GM19193 (cell line): ENCODE data around the gene KCNK4.

Source experiments
- POLR2A ChIP-seq: IDR thresholded peaks from 4 replicates; pipeline ENCODE4 v1.6.1; 2011; ENCODE audit not compliant: insufficient read depth, insufficient read length; ENCODE audit errors: extremely low read depth

KCNK4 gene

DNA sequence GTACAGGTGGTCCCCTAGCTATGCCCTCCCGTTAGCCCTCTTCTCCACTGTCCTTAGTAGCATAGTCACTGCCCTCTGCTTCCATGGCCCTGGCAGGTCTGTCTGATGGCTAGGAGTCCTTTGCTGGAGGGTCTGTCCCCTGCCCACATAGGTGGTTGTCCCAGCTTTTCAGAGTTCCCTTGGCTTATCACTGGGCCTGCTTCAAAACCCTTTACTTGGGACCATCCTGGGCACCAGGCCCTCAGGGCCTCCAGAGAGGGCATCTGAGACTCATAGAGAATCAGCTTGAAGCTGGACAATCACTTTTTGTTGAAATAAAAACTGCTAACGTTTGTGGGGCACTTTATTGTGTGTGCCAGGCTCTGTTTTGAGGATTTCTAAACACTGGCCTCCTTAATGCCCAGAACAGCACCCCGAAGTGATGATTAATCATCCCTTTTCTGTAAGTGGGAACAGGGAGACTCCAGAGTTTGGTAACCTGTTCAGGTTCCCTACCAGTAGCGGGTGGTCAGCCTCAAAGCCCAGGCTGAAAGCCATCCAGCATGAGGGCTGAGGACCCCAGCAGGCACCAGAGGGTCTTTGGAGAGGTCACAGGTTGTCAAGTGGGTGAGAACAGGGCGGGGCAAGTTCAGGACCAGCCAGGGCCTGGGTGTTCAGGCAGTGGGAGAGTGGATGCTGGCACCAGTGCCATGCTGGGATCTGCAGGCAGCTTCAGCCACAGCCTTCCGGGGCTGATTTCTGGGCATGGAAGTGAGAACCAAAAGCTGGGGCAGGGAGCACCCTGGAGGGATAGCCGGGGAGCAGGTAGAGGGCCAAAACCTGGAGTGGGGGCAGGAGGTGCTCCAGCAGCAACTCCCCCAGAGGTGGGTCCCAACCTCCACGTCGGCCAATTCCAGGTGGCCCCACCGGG, 495 bp upstream of the KCNK4 start:
- TF ChIP-seq POLR2A, result no peak

DNA sequence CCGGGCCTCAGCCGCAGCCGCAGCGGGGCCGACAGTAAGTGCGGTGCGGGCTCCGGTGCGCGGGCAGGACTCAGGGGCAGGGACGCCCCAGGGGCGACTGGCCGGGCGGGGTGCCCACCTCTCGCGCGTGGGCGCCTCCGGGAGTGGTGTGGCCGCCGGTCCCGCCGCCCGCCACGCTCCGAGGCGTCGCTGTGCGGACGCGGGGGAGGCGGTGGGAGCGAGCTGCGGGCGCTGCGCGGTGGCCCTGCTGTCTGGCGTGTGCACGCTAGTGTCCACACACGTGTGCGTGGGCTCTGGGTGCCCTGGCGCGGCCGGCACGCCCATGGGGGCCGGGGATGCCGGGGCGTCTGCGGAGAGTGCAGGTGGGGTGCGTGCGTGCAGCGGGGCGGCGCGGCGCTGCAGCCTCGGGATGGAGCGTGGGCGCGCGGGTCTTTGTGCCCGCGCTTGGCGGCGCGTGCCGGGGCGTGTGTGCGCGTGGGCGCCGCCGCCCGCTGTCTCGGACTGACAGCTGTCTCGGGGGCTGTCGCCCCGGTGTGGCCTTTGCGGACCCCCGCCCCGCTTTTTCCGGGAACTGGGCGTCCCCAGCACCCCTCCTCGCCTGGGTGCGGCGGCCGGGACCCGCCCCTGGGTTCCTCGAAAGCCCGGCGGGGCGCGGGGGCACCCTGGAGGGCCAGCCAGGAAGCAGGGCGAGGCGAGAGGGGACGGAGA, 804 bp downstream of the KCNK4 start:
- no peak for TF ChIP-seq POLR2A

DNA sequence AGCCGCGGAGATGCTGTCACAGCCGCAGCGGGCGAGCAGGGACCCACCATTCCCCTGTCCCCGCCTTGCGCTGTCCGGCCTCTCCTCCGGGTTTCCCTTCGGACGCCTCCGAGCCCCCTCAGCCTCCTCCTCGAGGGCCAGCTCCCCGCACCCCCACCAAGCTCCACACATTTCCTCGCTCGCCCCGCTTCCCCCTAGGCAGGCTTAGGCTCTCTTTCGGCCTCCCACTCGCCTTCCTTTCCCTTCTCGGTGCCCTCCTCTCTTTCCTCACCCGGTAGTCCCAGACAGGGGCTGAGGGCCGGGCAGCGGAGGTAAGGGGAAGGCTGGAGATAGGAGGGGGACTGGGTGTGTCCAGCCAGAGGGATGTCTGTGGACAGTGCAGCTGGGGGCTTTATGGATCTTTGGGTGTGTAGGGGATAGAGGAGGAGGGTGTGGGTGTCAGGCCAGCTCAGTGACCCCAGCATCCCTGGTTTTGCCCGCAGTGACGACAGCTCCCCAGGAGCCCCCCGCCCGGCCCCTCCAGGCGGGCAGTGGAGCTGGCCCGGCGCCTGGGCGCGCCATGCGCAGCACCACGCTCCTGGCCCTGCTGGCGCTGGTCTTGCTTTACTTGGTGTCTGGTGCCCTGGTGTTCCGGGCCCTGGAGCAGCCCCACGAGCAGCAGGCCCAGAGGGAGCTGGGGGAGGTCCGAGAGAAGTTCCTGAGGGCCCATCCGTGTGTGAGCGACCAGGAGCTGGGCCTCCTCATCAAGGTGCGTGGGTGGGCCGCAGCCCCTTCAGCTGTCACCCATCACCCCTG, 1.6 kb downstream of the KCNK4 start:
- TF ChIP-seq POLR2A, result no peak

DNA sequence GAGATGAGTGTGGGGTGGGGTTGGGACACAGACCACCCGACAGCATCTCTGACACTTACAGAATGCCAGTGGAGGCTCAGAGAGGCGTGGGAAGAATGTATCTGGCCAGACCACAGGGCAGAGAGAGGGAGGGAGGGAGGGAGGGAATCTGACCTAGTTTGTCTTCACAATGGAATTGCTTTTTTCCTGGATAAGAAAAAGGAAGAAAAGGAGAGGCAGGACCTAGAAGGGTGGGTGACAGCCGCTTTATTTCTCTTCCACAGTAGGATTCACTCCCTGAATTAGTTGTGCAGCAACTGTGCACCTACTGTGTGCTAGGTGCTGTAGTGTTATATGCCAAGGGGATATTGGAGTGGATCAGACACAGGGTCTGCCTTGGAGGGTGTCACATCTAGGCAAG, 3.7 kb downstream of the KCNK4 start:
- no peak for TF ChIP-seq POLR2A

DNA sequence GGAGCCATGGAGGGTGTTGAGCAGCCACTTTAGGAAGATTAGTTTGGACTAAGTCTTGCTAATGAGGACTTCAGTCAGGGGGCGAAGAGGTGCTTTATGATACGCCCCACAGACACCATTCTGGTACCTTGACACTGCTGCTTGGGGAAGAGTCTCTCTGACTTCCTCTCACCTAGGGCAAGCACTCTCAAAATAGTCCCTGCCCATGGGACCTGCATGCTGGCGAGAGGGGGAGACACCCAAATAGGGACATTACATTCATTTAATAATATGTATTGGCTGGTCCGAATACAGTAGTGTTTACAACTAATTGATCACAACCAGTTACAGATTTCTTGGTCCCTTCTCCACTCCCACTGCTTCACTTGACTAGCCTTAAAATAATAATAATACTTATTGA, 4.7 kb downstream of the KCNK4 start:
- no peak for TF ChIP-seq POLR2A

DNA sequence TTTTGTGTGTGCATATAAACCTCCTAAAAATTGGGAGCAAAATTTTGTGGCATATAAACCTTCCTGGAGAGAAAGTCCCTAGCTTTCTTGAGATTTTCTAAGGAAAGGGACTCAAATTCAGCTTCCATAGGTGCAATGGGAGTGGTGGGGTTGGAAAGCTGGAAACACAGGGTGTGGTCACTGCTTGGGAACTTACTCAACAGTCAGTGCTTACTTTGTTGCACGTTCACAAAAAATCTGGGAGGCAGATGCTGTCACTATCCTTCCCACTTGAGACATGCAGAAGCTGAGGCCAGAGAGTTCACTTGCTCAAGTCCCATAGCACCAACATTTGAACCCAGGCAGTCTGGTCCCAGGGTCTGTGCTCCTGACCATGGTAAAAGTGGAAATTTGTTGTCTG, 5.1 kb downstream of the KCNK4 start:
- no peak for TF ChIP-seq POLR2A

DNA sequence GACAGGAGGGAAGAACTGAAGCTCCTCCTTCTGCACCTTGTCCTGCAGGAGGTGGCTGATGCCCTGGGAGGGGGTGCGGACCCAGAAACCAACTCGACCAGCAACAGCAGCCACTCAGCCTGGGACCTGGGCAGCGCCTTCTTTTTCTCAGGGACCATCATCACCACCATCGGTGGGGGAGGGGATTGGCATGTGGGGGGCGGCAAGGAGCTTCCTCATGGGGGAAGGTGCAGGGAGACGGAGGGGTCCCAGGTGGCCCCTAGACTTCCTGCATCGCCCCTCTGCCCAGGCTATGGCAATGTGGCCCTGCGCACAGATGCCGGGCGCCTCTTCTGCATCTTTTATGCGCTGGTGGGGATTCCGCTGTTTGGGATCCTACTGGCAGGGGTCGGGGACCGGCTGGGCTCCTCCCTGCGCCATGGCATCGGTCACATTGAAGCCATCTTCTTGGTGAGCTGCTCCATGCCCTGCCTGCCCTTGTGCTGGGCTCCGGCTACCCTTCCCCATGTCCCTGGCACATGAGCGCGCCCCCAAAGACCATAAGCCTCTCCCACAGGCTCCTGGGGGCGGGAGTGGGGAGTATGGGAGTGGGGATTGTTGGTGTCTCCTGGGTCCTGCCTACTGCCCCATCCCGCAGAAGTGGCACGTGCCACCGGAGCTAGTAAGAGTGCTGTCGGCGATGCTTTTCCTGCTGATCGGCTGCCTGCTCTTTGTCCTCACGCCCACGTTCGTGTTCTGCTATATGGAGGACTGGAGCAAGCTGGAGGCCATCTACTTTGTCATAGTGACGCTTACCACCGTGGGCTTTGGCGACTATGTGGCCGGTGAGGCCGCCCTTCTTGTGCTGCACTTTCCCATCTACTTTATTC, 6.0 kb downstream of the KCNK4 start:
- no peak for TF ChIP-seq POLR2A

DNA sequence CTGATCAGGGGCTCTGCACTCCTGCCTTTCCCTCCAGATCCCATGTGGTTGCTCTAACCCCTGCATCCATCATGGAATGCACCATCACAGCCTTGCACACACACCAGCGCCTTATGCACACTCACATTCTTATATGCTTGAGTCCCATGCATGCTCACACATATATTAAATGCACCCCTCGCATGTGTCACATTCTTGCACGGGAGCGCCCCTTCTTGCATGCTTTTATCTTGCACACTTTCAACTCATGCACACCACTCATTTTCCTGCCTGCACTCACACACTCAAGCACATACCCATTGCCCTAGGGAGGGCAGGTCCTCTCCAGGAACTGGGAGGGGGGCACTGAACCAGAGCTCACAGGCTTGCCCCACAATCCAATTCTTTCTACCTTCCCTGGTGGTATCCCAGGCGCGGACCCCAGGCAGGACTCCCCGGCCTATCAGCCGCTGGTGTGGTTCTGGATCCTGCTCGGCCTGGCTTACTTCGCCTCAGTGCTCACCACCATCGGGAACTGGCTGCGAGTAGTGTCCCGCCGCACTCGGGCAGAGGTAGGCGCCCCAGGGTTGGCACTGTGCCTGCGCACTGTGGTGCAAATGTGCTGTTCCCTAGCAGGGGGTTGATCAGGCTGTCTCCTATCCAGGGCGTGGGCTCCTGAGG, 6.7 kb downstream of the KCNK4 start:
- no peak for TF ChIP-seq POLR2A

DNA sequence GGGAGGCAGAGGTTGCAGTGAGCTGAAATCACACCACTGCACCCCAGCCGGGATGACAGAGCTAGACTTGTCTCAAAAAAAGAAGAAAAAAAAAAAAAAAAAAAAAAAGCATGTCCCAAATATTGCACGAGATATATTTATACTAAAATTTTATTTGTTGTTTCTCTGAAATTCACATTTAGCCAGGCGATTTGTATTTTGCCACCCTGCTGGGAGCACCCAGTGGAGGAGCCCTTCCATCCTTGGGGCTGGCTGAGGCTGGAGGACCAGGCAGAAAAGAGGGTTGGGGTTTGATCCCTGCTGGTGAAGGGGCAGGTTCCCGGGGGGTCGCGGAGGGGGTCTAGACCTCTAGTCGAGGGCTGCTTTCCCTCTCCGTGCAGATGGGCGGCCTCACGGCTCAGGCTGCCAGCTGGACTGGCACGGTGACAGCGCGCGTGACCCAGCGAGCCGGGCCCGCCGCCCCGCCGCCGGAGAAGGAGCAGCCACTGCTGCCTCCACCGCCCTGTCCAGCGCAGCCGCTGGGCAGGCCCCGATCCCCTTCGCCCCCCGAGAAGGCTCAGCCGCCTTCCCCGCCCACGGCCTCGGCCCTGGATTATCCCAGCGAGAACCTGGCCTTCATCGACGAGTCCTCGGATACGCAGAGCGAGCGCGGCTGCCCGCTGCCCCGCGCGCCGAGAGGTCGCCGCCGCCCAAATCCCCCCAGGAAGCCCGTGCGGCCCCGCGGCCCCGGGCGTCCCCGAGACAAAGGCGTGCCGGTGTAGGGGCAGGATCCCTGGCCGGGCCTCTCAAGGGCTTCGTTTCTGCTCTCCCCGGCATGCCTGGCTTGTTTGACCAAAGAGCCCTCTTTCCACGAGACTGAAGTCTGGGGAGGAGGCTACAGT, 8.1 kb downstream of the KCNK4 start:
- no peak for TF ChIP-seq POLR2A

DNA sequence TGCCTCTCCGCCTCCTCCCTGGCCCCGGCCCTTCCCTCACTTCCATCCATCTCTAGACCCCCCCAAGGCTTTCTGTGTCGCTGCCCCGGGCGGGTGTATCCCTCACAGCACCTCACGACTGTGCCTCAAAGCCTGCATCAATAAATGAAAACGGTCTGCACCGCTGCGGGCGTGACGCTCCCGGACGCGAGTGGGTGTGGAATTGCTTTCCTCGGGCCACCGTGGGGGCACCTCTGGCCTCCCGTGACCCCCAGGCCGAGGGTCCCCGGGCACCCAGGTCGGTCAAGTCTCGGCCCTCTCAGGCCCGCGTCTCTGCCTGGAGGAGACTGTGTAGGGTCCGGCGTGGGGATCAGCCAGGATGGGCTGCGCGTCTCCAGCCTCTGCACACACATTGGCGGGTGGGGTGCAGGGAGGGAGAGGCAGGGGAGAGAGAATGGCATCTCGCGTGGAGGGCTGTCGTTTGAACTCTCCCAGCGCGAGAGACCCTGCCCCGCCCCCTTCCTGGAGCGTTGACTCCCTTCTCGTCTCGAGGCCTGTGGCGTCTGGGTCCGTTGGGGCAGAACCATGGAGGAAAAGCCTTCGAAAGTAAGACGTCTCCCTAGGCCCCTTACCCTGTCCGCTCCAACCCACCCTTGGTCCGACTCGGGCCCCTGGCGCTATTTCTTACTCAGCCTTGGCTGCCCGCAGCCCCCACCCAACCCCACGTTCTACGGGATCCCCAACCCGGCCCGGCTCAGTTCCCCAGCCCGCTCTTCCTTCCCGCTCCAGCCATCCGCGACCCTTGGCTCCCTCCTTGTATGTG, 8.9 kb downstream of the KCNK4 start, which contains the start of gene CATSPERZ:
CATSPERZ (plus strand) TSS at position 512 of the 802 bp plus-strand sequence; CDS start at position 565, 53 bp downstream.
- no peak for TF ChIP-seq POLR2A

DNA sequence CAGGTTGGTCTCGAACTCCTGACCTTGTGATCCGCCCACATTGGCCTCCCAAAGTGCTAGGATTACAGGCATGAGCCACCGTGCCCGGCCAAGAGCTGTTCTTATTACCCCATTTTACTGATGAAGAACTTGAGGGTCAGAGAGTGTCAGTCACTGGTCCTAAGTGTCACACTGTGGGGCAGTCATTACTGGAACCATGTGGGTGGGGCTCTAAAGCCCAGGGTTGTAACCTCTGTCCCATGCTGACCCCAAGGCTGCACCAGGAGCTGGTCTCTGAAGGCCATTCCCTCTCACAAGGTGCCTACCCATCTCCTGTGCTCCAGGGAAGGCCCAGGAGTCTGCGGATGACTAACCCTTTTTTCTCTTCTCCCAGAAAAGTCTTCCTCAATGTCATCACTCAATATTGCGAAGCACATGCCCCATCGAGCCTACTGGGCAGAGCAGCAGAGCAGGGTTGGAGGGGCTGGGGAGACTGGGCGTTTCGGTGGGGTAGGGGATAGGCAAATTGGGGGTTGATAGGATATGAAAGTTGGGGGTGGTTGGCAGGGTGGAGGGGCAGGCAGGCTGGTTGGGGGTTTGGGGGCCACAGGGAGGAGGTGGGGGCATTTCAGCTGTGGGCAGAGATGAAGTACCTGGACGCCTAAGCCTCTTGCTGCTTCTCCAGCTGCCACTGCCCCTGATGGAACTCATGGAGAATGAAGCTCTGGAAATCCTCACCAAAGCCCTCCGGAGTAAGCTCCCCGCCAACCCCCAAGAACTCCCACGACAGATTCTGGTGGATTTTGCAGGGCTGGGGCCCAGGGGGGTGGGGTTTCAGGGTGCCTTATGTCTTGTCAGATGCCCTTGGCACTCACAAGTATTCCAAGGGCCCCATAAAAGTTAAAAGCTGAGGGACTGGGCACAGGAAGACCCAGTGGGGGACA, 12.3 kb downstream of the KCNK4 start:
- TF ChIP-seq POLR2A, result no peak
